Cardiac muscle cell (in vitro differentiated cells and primary cell): ENCODE results near the gene WDR3. TPM values are rescaled to one million over a fixed set of nuclear protein-coding genes. Genes with fewer than 3 reads are reported as not detected.
A peak's percentile ranks its signal among the peaks of the same experiment; 100 is the strongest.

ENCODE experiments used
- DNase-seq, 2 donors: peaks; one replicate each; pipeline versions ENCODE4 v3.0.0 to v3.0.0-alpha.2; 2010 to 2017; ENCODE audit warnings: low read depth in 1 of 2, low spot score in 1 of 2
- H3K27ac ChIP-seq: fragments of 200-600 bp; sonication (generic); 2 replicates; pipeline ENCODE4 v1.5.1; 2016
- H3K27me3 ChIP-seq: fragments of 200-600 bp; sonication (generic); 2 replicates; pipeline ENCODE4 v1.6.0; 2016; ENCODE audit warnings: control low read depth
- H3K36me3 ChIP-seq: fragments of 200-600 bp; sonication (generic); 2 replicates; pipeline ENCODE4 v1.5.1; 2016; ENCODE audit warnings: control low read depth
- H3K4me1 ChIP-seq: fragments of 200-600 bp; sonication (generic); 2 replicates; pipeline ENCODE4 v1.8.1; 2017; ENCODE audit warnings: low read depth, mild to moderate bottlenecking, mixed run types
- H3K4me3 ChIP-seq: fragments of 200-600 bp; sonication (generic); 2 replicates; pipeline ENCODE4 v1.5.1; 2016; ENCODE audit warnings: mild to moderate bottlenecking
- H3K9me3 ChIP-seq: fragments of 200-600 bp; sonication (generic); 2 replicates; pipeline ENCODE4 v1.5.1; 2017; ENCODE audit warnings: low read depth, mild to moderate bottlenecking, control low read depth
- CTCF ChIP-seq: IDR thresholded peaks from 2 replicates; pipeline ENCODE4 v1.5.1; 2012; ENCODE audit warnings: low read depth, mild to moderate bottlenecking, low read length
- polyA plus RNA-seq: library from polyadenylated mRNA; unstranded; fragments of >200 nt; fragmentation: Nextera tagmentation; extraction: Ambion mirVana; gene quantifications from 2 replicates; pipeline ENCODE4 v1.2.1, GENCODE V29; 2016
- total RNA-seq: library from RNA; depleted of rRNA; stranded (reverse); fragments of >200 nt; gene quantifications from 2 replicates; pipeline ENCODE4 v1.2.3, GENCODE V29; 2016

The WDR3 gene
- total and polyA plus RNA-seq, 2 experiments from 2014 or later, result 20.8 to 31.5 TPM

- Histone ChIP-seq H3K4me1 (peaks cover 13% of the 10 kb centered on the region), H3K9me3 (no peaks in the 10 kb centered on the region), H3K36me3 (no peaks in the 10 kb centered on the region), H3K4me3 (no peak overlapping the region), H3K27ac (no peak overlapping the region), H3K27me3 (no peaks in the 10 kb centered on the region)
- no peak for TF ChIP-seq CTCF
- no peak for DNase-seq
Observed at GRCh38 chr1:117925981-117926380, 3.6 kb upstream of the WDR3 start.

- no peaks in the 10 kb centered on the region for H3K36me3 ChIP-seq
- H3K27me3 ChIP-seq, result no peaks in the 10 kb centered on the region
- no peaks in the 10 kb centered on the region for H3K9me3 ChIP-seq
- peak overlapping the region; percentile 88 for H3K4me3 ChIP-seq
- peaks cover 19% of the 10 kb centered on the region for H3K4me1 ChIP-seq
- DNase-seq, result peak; percentile 64 to 79
- H3K27ac ChIP-seq, result peak overlapping the region; percentile 78
- peak; percentile 19 for TF ChIP-seq CTCF
Observed at GRCh38 chr1:117928881-117929342, 627 bp upstream of the WDR3 start.

GRCh38 chr1:117930173-117930447, 571 bp downstream of the WDR3 start:
- Histone ChIP-seq H3K4me1 (peaks cover 19% of the 10 kb centered on the region), H3K4me3 (peak overlapping the region; percentile 88), H3K36me3 (peaks cover 10% of the 10 kb centered on the region), H3K27ac (peak overlapping the region; percentile 78), H3K9me3 (no peaks in the 10 kb centered on the region), H3K27me3 (no peaks in the 10 kb centered on the region)
- no peak for DNase-seq
- no peak for TF ChIP-seq CTCF

GRCh38 chr1:117930484-117930883, 945 bp downstream of the WDR3 start:
- TF ChIP-seq CTCF, result no peak
- no peaks in the 10 kb centered on the region for H3K27me3 ChIP-seq
- H3K4me1 ChIP-seq, result peaks cover 19% of the 10 kb centered on the region
- H3K9me3 ChIP-seq, result no peaks in the 10 kb centered on the region
- peaks cover 11% of the 10 kb centered on the region for H3K36me3 ChIP-seq
- H3K27ac ChIP-seq, result peak overlapping the region; percentile 78
- peak overlapping the region; percentile 88 for H3K4me3 ChIP-seq
- peak in 1 of 2 donors; percentile 0 for DNase-seq

GRCh38 chr1:117932576-117932975, 3.0 kb downstream of the WDR3 start:
- DNase-seq, result no peak
- H3K27me3 ChIP-seq, result no peaks in the 10 kb centered on the region
- peaks cover 22% of the 10 kb centered on the region for H3K36me3 ChIP-seq
- no peak overlapping the region for H3K4me3 ChIP-seq
- no peak for TF ChIP-seq CTCF
- no peak overlapping the region for H3K27ac ChIP-seq
- H3K9me3 ChIP-seq, result no peaks in the 10 kb centered on the region
- peaks cover 19% of the 10 kb centered on the region for H3K4me1 ChIP-seq

GRCh38 chr1:117933769-117934168, 4.2 kb downstream of the WDR3 start:
- Histone ChIP-seq H3K4me3 (no peak overlapping the region), H3K27me3 (no peaks in the 10 kb centered on the region), H3K36me3 (peaks cover 32% of the 10 kb centered on the region), H3K4me1 (peaks cover 10% of the 10 kb centered on the region), H3K27ac (no peak overlapping the region), H3K9me3 (no peaks in the 10 kb centered on the region)
- no peak for TF ChIP-seq CTCF
- DNase-seq, result no peak
